Muscle of back (tissue), 13 donors: Measurements from ENCODE around the gene GFRA1. TPM values are rescaled to one million over a fixed set of nuclear protein-coding genes. Genes with fewer than 3 reads are reported as not detected.
A peak's percentile ranks its signal among the peaks of the same experiment; 100 is the strongest.

Source experiments
- DNase-seq, 3 donors: peaks; one replicate each; pipeline versions ENCODE4 v3.0.0 to v3.0.0-alpha.2; 2013
- long read RNA-seq, 9 donors: transcript quantifications; one replicate each; lab custom pipeline, GENCODE V29; 2026
- polyA plus RNA-seq, 10 donors: library from polyadenylated mRNA; unstranded; fragments of 120-200 nt; gene quantifications; one replicate each; pipeline ENCODE4 v1.2.1, GENCODE V29; 2013; ENCODE audit not compliant: insufficient read length in 10 of 10

The GFRA1 gene, protein sequence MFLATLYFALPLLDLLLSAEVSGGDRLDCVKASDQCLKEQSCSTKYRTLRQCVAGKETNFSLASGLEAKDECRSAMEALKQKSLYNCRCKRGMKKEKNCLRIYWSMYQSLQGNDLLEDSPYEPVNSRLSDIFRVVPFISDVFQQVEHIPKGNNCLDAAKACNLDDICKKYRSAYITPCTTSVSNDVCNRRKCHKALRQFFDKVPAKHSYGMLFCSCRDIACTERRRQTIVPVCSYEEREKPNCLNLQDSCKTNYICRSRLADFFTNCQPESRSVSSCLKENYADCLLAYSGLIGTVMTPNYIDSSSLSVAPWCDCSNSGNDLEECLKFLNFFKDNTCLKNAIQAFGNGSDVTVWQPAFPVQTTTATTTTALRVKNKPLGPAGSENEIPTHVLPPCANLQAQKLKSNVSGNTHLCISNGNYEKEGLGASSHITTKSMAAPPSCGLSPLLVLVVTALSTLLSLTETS
- 10 to 100 TPM; 28.0 to 45.7 (median 37.4) TPM for polyA plus RNA-seq
- long read RNA-seq, donor 1, full-length matches to known transcripts: 2 of 2 reads
- long read RNA-seq, donor 1, partial matches to known transcripts: 0 of 2 reads
- long read RNA-seq, donor 1, other reads (novel, unspliced or antisense): 0 of 2 reads
- long read RNA-seq, donor 2, full-length matches to known transcripts: 3 of 3 reads
- long read RNA-seq, donor 2, partial matches to known transcripts: 0 of 3 reads
- long read RNA-seq, donor 2, other reads (novel, unspliced or antisense): 0 of 3 reads
- long read RNA-seq, donor 3: 0 reads
- long read RNA-seq, donor 4, full-length matches to known transcripts: 1 of 1 reads
- long read RNA-seq, donor 4, partial matches to known transcripts: 0 of 1 reads
- long read RNA-seq, donor 4, other reads (novel, unspliced or antisense): 0 of 1 reads
- long read RNA-seq, donor 5, full-length matches to known transcripts: 2 of 2 reads
- long read RNA-seq, donor 5, partial matches to known transcripts: 0 of 2 reads
- long read RNA-seq, donor 5, other reads (novel, unspliced or antisense): 0 of 2 reads
- long read RNA-seq, donor 6, full-length matches to known transcripts: 4 of 4 reads
- long read RNA-seq, donor 6, partial matches to known transcripts: 0 of 4 reads
- long read RNA-seq, donor 6, other reads (novel, unspliced or antisense): 0 of 4 reads
- long read RNA-seq, donor 7, full-length matches to known transcripts: 3 of 3 reads
- long read RNA-seq, donor 7, partial matches to known transcripts: 0 of 3 reads
- long read RNA-seq, donor 7, other reads (novel, unspliced or antisense): 0 of 3 reads
- long read RNA-seq, donor 8, full-length matches to known transcripts: 2 of 2 reads
- long read RNA-seq, donor 8, partial matches to known transcripts: 0 of 2 reads
- long read RNA-seq, donor 8, other reads (novel, unspliced or antisense): 0 of 2 reads
- long read RNA-seq, donor 9: 0 reads

DNA sequence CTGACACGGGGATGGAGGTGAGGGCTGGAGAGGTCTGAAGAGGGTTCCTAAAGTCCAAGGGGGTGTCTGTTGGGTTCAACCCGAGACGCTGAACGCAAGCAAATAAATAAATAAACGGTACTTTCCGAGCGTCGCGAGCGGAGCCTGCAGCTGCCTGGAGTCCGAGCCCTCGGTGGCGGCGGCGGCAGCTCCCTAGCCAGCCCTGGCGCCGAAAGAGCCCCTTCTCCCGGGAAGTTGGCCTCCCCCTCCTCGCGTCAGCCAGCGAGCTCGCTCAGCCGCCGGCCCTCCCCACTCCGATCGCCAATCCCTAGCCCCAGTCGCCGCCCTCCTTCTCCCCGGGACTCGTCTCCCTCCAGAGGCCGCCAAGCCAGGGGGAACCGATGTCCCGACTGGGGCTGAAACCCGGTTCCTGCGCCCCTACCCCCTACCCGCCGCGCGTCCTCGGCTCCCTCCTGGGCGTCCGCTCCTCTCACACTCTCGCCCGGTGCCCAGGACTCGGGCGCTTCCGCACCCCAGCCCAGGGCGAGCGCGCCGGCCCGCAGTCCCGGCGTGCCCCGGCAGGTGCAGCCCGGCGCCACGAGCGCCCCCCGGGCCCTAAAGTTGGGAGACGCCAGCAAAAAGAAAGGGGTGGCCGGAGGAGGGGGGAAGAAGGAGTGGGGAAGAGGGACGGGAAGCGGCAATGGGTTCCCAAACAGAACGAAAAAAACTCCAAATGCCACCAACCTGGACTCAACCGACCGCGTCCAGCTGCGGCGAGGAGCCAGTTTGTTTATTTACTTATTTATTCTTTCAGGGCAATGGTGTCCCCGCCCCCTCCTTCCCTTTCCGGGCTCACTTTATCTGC lies at the start of gene GFRA1:
GFRA1 (minus strand) TSS at position 767 of the 844 bp plus-strand sequence. CDS start 1,177 bp downstream, outside the sequence.
- DNase-seq: peak in 2 of 3 donors; percentile 55 to 82

DNA sequence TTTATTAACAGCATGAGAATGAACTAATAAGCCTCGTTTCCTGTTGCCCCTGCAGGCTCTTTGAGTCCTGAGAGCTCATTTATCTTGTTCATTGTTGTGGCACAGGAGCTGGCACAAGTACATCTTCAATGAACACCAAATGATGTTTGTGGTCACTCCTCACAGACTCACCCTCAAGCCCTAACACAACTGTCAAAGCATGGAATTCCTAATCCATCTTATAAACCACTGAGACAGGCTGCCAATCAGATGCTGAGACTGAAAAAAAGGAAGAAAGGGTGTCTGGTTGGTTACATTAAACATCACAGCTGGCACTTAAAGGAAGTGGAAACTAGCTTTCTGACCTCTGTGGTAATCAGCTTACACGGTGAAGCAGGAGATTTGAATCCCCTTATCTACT lies 43.5 kb upstream of the GFRA1 start:
- no peak for DNase-seq

DNA sequence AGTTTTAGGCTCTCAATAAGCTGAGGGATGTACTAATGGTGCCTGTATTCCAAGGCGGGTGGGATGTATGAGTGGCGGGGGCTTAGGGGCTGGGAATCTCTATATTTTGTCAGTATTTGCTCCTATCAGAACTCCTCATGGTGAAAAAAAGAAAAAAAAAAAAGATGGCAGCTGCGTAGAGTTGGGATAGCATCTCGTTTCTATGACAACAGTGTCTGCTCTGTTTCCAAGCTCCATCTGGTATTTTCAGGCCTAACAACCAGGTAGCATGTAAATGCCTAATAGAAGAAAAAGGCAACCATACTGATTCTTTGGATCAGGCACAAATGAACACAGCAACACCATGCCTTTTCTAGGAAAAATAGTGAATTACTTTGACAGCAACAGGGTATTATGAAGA lies 39.5 kb upstream of the GFRA1 start:
- DNase-seq: no peak

DNA sequence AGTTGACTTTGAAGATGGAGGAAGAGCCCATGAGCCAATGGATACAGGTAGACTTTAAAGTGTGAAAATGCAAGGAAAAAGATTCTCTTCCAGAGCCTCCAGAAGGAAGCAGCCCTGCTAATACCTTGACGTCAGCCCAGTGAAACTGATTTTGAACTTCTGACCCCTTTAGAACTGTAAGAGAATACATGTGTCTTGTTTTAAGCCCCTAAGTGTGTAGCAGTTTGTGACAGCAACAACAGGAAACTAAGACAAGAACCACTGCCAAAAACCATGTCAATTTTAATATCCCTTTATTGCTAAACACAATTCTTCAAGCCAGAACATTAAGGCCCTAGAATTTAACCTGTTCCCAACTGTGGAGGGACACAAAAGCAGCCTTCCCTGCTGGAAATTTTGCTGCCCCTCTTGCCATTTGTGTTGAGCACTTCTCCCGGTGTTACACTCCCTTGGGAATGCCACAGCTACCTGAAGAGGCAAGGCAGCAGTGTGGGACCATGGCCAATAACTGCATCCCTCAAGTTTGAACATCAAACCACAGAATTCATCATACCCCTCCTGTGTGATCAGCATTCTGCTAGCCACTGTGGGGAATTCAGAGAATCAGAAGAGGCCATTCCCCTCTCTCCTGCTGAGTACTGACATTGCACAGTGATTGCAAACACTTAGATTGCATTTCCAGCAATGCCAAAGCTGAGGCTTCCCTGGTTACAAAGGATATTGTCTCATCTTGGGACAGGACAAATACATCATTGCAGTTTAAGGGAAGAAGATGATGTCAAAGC lies 38.9 kb upstream of the GFRA1 start:
- peak in 2 of 3 donors; percentile 29 to 62 for DNase-seq

DNA sequence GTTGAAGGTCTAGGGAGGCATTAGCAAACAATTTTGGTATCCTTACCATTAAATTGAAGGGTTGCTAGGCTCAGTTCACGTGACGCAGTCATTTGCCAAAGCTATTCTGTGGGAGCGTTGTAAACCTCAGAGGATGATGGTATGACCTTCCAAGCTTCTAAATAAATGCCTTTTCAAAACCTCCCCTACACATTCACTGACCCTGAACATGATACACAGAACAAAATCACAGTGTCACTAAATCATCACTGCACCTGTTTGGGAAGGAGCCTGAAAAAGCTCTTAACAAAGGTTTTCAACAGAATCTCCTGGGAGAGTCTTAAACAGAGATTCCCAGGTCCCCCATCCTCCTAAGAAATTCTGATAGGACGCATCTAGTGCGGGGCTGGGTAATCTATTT lies 38.0 kb upstream of the GFRA1 start:
- DNase-seq: peak in 1 of 3 donors; percentile 34

DNA sequence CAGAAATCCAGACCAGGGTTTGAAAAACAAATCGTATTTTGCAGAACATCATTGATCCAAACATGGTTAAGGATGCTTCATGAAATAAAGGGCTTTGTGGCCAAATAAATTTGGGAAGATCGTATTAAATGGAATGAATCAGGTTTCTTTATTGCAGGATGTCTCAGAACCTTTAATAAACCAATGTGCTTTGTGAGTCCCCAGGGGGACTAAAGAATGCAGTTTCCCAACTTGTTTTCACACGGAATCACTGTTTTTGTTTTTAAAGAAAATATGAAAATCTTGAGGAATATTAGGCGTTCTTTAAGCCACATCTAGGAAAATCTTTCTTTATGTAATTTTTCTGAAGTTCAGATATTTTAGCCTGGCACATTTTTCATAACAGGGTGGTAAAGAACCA lies 34.4 kb upstream of the GFRA1 start:
- DNase-seq: no peak

DNA sequence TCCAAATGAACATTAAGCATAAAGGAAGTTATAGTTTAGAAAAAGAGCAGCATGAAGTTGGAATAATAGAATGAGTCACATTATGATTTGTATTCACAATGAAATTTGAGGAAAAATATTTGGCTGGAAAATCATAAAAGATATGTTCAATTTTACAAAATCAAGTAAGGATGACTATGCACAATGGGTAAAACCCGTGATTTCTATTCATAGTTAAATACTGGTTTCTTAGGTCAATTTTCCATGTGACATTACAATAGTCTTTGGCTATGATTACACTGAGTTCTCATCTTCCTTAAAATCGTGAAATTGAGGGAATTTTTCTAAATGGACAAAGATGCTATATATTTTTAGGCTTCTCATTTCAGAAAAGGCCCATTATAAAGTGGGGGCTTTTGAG lies 33.8 kb upstream of the GFRA1 start:
- no peak for DNase-seq

DNA sequence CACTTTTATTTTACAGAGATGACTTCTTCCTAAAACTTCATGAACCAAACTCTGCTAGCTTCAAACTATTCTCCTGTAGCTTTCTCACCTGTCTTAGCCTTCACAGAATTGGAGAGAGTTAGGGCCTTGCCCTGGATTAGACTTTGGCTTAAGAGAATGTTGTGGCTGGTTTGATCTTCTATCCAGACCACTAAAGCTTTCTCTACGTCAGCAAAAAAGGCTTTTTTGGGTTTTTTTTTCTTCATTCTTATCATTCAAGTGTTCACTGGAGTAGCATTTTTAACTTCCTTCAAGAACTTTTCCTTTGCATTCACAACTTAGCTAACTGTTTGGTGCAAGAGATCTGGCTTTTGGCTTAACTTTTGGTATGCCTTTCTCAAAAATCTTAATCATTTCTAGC lies 31.9 kb upstream of the GFRA1 start:
- no peak for DNase-seq

DNA sequence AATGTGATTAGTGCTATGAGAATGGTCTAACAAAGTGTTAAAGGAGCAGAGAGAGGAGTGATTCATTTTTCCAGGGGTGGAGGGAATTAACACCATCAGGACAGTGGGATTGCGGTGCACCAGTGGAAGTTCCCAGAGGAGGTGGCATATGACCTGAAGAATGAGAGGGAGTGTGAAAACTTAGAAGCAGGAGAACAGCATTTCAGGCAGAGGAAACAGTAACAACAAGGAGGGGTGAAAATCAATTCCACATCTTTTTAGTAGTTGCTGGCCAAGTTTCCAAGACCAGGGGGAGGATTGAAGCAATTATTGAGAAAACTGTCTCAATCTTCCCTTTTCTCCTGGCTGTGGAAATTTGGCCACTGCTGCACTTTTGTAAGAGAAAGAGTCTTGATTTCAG lies 27.5 kb upstream of the GFRA1 start:
- peak; percentile 54 to 83 (median 61) for DNase-seq

DNA sequence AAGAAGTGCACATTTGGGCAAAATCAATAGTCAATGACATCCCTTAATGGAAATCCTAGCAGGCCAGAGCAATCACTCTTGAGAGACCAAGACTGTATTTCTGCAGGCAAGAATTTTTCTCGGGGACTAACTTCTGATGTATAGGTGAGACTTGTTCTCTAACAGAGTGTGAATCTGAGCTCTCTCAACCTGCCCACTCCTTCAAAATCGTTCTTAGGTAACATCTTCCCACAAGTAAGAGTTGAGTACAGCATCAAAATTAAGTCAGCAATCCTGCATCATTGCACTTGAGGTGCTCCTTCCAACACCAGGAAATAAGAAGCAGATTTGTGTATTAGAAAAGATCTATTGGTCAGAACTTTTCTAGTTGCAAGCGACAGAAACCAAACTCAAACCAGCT lies 25.6 kb upstream of the GFRA1 start:
- no peak for DNase-seq

DNA sequence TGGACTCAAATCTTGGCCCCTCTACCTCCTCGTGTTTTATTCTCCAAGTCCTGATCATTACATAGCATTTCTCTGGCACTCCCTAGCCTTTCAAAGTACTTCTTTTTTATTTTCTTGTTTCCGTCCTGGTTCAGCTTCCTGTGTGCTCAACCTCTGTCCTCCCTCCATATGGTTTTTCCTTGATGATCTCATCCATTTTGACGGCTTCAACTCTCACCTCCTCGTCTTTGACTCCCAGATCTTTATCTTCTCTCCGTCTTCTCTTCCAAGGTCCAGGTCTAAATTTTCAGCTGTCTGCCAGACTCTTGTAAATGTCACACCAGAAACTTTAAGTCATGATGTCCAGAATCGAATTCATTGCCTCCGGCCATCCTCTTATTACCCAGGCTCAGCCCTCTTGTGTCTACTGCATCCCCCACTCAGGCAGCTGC lies 23.3 kb upstream of the GFRA1 start:
- no peak for DNase-seq

DNA sequence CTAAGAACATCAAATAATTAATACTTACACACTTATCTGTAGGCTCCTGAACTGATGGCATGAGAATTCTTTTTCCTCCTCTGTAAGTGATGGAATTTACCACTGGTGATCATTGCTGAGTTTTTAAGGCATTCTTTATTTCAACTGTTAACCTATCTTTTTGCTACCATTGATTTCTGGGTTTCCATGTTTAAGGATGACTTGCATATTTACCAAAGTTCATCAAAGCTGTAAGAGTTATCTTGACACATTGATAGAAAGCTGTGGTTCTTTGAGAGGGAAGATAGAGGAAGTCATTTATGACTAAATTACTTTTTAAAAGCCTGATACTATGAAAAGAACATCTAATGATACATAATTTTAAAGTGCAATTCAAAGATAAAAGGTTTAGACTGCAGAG lies 19.5 kb upstream of the GFRA1 start:
- no peak for DNase-seq

DNA sequence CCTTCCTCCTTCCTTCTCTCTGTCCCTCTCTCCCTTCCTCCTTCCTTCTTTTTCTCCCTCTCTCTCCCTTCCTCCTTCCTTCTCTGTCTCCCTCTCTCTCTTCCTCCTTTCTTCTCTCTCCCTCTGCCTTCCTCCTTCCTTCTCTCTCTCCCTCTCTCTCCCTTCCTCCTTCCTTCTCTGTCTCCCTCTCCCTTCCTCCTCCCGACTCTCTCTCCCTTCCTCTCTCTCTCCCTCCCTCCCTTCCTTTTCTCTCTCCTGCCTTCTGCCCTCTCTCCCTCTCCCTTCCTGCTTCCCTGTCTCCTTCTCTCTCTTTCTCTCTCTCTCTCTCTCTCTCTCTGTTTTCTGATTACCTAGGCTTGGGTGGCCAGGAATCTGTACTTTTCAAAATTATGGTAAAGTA lies 16.6 kb upstream of the GFRA1 start:
- no peak for DNase-seq

DNA sequence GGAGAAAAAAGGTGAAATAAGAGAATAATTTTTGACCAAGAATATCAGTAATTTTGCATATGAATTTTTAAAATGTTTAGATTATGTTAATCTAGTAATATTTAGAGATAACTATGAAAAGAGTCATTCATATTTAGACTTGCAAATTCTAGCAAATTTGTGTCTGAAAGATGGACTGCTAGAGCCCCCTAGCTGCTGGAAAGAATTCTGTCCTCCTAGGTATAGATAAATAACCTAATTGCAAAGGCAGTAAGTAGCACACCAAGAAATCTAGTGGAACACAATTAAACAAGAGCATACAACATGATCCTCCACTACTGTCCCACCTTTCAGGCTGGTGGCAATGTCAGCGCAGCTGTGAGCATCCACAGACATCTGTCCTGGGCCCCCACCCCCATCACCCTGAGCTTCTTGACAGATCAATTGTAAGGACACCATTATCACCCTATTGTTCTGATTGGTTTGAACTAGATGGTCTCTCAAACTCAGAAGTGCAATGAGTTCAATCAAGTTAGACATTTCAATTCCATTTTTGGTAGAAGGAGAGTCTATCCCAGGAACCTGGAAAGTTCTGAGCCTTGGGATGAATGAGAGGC lies 15.0 kb upstream of the GFRA1 start:
- DNase-seq: peak; percentile 57 to 81 (median 63)

DNA sequence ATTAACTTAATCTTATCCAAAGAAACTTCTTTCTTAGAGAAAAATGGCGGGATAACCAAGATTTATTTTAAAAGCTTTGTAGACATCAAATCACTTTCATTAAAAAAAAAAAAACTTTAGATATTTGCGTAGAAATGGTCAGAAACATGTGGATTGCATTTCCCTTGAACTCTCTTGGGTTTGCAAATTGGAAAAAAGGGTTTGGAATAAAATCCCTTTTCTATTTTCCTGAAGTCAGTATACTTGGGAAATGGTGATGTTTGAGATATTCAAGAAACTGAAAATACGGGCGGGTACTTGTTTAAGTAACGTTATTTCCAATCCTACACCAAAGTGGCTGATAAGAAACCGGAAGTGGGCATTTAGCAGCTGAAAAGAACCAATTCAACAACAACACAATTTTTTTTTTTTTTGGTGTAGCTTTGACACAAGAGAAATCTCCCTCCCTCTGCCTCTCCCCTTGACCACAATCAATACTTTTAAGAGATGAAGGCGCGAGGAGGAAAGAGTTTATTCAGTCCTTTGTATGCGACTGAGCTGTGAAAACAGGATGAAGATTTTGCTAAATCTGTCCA lies 13.7 kb upstream of the GFRA1 start:
- DNase-seq: peak in 1 of 3 donors; percentile 48

DNA sequence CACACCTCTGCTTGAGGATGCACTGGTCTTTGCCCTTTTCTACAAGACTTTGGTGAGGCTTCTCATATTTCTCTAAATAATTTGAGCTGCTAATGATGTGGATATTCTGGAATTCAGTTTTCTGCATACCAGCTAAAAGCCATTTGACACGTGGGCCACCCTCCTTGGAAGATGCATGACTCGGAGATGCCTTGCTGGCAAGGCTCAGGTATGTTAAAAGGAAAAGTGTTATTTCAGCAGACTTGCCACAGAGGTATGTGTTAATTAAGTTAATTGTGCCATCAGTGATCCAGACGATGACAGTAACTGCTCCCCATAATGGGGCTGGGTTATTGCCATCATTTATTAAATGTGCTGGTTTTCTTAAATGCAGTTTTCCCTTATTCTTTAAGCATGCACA lies 8.8 kb upstream of the GFRA1 start:
- DNase-seq: no peak

DNA sequence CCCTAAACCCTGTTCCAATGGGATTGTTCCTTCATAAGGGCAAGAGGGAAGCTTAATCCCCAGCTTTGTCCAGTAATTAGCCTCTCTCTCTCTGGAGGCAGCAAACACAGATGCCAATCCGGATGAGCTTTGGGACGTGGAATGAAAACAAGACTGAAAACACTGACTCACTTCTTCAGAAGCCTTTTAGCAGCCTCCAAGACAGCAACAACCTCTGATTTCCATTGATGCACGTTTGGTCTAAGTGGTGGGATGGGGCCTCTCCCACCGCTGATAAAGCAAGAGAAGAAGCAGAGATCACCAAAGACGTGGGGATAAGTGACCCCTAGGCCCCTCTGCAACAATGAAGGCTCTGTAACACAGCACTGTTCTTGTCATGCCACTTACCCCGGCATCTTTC lies 5.8 kb upstream of the GFRA1 start:
- no peak for DNase-seq

DNA sequence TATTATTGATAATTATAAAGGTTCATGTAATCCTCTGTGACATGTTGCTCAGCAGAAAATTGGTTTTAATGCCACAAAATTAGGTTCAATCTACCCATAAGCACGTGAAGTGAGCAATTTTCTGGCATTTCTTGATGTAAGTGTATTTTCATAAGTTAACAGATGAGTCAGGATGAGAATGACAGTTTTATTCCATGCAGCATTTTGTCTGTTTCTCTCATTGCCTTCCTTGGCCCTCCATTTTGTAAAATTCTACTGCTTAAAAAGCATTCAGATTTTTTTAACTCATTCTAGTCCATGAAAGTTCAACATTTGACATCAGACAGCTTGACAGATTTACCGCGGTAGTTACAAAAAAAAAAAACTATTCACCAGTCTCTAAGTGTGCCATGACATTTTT lies 4.0 kb upstream of the GFRA1 start:
- DNase-seq: no peak
